ENCODE measurements around the gene TPI1. TPM values are rescaled to one million over a fixed set of nuclear protein-coding genes. Genes with fewer than 3 reads are reported as not detected.

Gene TPI1
- total RNA-seq, 2 donors from 2014 or later = 287 to 322 TPM

GRCh38 chr12:6833189-6833890 is 34.0 kb upstream of the TPI1 start:
- peaks cover 33% of the 10 kb centered on the region for H3K36me3 ChIP-seq
- no peaks in the 10 kb centered on the region for H3K9me3 ChIP-seq
- no peak for DNase-seq (ENCODE audit: low spot score)
- no peaks in the 10 kb centered on the region for H3K27me3 ChIP-seq (replicated peaks; ENCODE audit: insufficient read depth)
- H3K4me3 ChIP-seq = no peak overlapping the region
- peaks cover 0 to 18% of the 10 kb centered on the region in 2 donors for H3K4me1 ChIP-seq (ENCODE audit: control insufficient read depth in 1 of 2, low read depth in 2 of 2)
- ATAC-seq (ENCODE audit: insufficient number of reproducible peaks, low FRiP score, low read depth) = no peak
- no peak overlapping the region for H3K27ac ChIP-seq
- TF ChIP-seq CTCF (IDR thresholded peaks at IDR 0.05) = no peak

- DNase-seq (ENCODE audit: low spot score) = no peak
- ATAC-seq (ENCODE audit: insufficient number of reproducible peaks, low FRiP score, low read depth) = no peak
- Histone ChIP-seq H3K36me3 (peaks cover 43% of the 10 kb centered on the region), H3K9me3 (no peaks in the 10 kb centered on the region), H3K4me3 (no peak overlapping the region), H3K27me3 (replicated peaks; ENCODE audit: insufficient read depth) (no peaks in the 10 kb centered on the region), H3K4me1 (ENCODE audit: control insufficient read depth in 1 of 2, low read depth in 2 of 2) (peaks cover 0 to 18% of the 10 kb centered on the region in 2 donors), H3K27ac (no peak overlapping the region)
- TF ChIP-seq CTCF (IDR thresholded peaks at IDR 0.05) = no peak
Measured at GRCh38 chr12:6834254-6834653, 33.1 kb upstream of the TPI1 start.

- DNase-seq (ENCODE audit: low spot score) (no peak), ATAC-seq (ENCODE audit: insufficient number of reproducible peaks, low FRiP score, low read depth) (no peak)
- H3K9me3 ChIP-seq = no peaks in the 10 kb centered on the region
- no peak overlapping the region for H3K4me3 ChIP-seq
- H3K4me1 ChIP-seq (ENCODE audit: control insufficient read depth in 1 of 2, low read depth in 2 of 2) = peaks cover 0 to 12% of the 10 kb centered on the region in 2 donors
- H3K36me3 ChIP-seq = peaks cover 47% of the 10 kb centered on the region
- no peak overlapping the region for H3K27ac ChIP-seq
- no peak for TF ChIP-seq CTCF (IDR thresholded peaks at IDR 0.05)
- H3K27me3 ChIP-seq (replicated peaks; ENCODE audit: insufficient read depth) = no peaks in the 10 kb centered on the region
Measured at GRCh38 chr12:6834873-6835272, 32.5 kb upstream of the TPI1 start.

GRCh38 chr12:6836851-6837250 is 30.5 kb upstream of the TPI1 start:
- Histone ChIP-seq H3K9me3 (no peaks in the 10 kb centered on the region), H3K27ac (no peak overlapping the region), H3K36me3 (peaks cover 38% of the 10 kb centered on the region), H3K4me1 (ENCODE audit: control insufficient read depth in 1 of 2, low read depth in 2 of 2) (peaks cover 0 to 7% of the 10 kb centered on the region in 2 donors), H3K27me3 (replicated peaks; ENCODE audit: insufficient read depth) (no peaks in the 10 kb centered on the region), H3K4me3 (no peak overlapping the region)
- TF ChIP-seq CTCF (IDR thresholded peaks at IDR 0.05) = no peak
- ATAC-seq (ENCODE audit: insufficient number of reproducible peaks, low FRiP score, low read depth) (no peak), DNase-seq (ENCODE audit: low spot score) (no peak)

- TF ChIP-seq CTCF (IDR thresholded peaks at IDR 0.05) = no peak
- peaks cover 0 to 7% of the 10 kb centered on the region in 2 donors for H3K4me1 ChIP-seq (ENCODE audit: control insufficient read depth in 1 of 2, low read depth in 2 of 2)
- no peak overlapping the region for H3K4me3 ChIP-seq
- H3K36me3 ChIP-seq = peaks cover 38% of the 10 kb centered on the region
- ATAC-seq (ENCODE audit: insufficient number of reproducible peaks, low FRiP score, low read depth) (no peak), DNase-seq (ENCODE audit: low spot score) (no peak)
- no peaks in the 10 kb centered on the region for H3K9me3 ChIP-seq
- H3K27ac ChIP-seq = no peak overlapping the region
- no peaks in the 10 kb centered on the region for H3K27me3 ChIP-seq (replicated peaks; ENCODE audit: insufficient read depth)
Measured at GRCh38 chr12:6837370-6838060, 29.8 kb upstream of the TPI1 start.
